HG02852 (cell line): ENCODE data around the gene NR5A1.

Experiments used
- ATAC-seq: cut with Tn5 transposase; IDR thresholded peaks from one replicate; pipeline ENCODE4 v1.9.1; 2021; ENCODE audit warnings: mild to moderate bottlenecking, moderate library complexity; ENCODE audit not compliant: unreplicated experiment

Gene NR5A1

GRCh38 chr9:124514874-124515273 is 7.7 kb upstream of the NR5A1 start:
- ATAC-seq, result no peak

DNA sequence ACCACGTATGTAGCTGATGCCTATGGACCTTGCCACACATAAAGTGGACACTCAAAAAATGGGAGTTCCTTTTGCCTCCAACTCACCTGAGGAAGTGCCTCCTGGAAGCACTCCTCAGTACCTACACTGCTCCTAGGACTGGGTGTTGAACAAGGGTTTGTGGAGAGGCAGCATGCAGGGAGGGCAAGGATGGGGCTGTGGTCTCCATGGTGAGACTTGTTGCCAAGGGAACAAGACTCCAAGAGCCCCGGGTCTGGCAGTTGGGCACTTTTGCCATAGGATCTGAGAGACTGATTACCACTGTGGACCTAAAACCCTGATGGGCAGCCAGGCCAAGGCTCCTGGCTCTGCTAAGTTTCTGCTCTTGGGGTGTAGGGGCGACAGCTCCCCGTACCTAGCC is 6.9 kb upstream of the NR5A1 start:
- no peak for ATAC-seq

- ATAC-seq, result no peak
Observed at GRCh38 chr9:124513376-124513994, 6.3 kb upstream of the NR5A1 start.

DNA sequence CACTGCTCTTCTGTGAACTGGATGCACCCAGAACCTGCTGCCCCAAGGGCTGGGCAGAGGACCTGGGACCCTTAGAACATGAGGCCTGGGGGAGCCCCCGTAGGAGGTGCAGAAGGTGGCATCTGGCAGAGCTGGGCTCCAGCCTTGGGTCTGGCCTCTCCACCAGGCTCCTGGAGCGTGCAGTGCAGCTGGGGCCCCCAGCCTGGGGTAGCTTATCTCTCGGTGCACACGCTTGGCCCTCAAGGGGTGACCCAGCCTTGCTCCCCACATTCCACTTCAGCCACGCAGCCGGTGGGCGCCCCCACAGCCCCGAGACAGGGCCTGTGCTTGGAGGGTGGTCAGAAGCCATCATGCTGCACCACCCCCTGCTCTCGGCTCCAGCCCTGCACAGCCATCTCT is 5.6 kb upstream of the NR5A1 start:
- ATAC-seq, result no peak

- no peak for ATAC-seq
Observed at GRCh38 chr9:124511891-124512805, 4.9 kb upstream of the NR5A1 start.

DNA sequence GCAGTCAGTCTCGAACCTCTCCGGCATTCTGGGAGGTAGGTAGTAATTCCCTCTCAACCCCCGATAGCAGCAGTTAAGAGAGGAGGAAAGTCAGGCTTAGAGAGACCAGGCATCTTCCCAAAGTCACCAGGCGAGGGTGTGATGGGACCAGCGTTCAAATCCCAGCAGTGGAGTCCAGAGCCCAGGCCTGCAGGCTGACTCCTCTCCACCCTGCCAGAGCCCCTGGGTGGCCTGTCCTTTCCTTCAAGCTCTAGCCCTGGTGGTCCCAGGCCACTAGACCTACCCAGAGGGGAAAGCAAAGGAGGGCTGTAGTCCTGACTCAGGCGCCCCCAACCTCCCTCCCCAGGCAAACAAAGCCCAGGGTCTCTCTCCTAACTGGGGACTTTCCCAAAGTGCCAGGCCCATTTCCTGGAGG is 4.2 kb upstream of the NR5A1 start:
- ATAC-seq, result no peak

DNA sequence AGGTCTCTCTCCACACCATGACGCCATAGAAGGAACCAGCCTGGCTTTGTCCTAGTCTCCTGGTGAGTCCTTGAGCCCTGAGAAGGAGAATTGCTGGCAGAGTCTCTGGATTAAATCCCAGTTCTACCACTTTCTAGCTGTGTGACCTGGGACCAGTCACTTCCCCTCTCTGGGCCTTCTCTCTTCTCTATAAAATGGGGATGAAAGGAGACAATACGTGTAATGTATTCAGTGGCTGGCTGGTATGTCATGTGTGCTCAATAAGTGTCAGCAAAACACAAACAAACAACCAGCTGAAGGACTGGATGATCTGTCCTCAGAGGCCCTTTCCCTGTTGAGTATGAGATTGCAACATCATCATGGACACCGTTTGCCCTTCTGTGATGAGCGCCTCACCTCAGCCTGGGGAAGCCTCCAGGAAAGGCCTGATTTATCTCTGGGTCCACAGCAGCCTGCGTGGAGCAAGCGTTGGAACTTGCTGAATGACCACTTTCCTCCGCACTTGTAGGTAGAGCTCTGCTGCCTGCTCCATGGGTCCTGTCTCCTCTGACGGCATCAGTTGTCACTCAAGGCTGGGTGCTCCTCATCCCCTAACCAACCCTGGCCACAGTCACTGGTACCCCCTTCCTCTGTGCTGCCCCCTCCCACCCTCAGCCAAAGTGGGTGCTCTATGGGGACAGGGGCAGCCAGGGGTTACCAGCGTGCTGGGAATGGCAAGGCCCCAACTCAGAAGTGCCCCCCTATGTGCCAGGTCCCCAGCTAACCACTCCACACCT is 3.6 kb upstream of the NR5A1 start:
- ATAC-seq, result no peak

DNA sequence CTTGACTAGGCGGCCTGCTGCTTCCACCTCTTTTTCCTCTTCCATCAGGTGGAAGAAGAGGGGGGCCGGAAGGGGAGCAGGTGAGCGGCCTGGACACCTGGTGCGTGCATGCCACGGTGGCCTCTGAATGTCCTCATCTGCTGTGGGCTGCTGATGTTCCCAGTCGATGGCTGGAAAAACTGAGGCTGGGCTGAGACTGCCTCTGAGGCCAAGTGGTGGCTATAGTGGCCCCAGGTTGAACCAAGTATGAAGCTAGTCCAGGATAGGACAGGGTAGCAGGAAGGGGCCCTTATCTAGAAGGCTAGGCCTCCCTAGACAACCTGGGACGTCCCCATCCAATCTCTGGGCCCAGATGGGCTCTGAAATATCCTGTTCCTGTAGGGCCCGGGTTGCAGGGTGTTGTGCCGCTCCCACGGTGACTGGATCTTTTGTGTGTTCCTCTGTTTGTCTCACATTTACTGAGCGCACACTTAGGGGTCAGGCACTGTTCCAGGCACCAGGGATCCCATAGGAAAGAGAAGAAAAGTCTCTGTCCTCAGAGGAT is 753 bp upstream of the NR5A1 start:
- no peak for ATAC-seq

DNA sequence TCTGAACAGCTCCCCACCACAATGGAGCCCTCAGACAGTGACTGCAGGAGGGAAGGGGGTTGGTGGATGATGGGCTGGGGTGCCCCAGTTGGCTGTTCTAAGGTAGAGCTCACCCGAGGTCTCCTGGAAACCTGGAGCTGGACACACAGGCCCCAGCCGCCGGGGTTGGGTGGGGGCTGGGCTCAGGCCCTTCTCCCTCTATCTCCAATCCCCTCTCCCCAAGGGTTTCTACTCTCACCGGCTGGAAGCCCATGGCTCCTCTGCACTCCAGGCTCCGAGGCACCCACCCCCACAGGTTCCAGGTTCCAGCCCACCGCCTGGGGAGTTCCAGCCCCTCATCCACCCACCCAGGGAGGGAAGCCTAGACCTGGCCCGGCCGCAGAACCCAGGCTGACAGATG is 766 bp downstream of the NR5A1 start:
- ATAC-seq, result no peak

DNA sequence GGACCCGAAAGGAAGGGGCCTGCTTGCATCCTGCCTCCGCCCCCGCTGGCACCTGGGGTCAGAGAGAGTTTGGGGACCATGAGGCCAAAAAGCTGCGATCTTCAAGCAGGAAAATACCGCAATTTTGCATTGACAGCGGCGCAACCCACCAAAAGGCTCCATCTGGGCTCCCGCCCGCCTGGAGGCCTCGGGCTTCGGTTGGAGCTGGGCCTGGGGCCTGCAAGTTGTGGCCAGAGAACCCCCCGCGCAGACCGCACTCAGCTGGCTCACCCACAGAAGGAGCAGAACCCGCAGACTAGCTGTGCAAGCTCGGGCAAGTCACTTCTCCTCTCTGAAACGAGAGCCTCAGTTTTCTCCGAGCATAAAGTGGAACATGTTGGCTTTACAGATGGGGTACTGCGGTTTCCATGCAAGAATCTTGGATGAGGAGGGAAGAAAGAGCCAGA is 1.3 kb downstream of the NR5A1 start:
- ATAC-seq, result no peak

- ATAC-seq, result no peak
Observed at GRCh38 chr9:124505006-124505900, 1.9 kb downstream of the NR5A1 start.

GRCh38 chr9:124504530-124505005 is 2.6 kb downstream of the NR5A1 start:
- ATAC-seq, result no peak

DNA sequence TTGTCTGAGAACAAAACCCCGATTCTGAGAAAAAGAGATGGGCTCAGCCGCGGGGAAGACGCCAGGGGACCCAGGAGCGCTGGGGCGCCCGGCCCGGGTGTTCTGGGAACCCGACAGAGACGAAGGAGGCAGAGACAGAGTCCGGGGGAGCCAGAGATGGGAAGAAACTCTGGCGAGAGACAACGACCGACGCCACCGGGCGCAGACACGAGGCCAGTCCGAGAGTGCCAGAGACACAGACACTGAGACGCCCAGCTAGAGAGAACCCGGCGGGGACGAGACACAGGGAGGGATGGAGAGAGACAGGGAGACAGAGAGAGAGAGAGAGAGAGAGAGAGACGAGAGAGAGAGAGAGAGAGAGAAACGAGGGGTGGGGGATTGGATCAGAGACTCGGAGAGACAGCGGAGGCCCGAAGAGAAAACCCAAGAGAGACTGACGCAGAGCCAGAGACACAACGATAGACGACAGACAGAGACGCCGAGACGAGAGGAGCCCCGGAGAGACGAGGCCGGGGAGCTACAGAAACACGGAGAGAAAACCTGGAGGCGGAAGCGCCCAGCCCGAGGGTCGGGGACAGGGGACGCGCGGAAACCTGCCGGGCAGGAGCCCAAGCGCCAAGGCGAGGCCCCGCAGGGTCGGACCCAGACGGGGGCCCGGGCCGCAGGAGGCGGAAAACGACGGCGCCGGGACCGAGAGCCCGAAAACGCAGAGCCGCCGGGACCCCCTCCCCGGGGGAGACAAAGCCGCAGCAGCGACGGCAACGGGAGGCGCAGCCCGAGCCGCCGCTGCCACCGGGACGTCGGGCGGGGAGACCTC is 3.3 kb downstream of the NR5A1 start:
- no peak for ATAC-seq

DNA sequence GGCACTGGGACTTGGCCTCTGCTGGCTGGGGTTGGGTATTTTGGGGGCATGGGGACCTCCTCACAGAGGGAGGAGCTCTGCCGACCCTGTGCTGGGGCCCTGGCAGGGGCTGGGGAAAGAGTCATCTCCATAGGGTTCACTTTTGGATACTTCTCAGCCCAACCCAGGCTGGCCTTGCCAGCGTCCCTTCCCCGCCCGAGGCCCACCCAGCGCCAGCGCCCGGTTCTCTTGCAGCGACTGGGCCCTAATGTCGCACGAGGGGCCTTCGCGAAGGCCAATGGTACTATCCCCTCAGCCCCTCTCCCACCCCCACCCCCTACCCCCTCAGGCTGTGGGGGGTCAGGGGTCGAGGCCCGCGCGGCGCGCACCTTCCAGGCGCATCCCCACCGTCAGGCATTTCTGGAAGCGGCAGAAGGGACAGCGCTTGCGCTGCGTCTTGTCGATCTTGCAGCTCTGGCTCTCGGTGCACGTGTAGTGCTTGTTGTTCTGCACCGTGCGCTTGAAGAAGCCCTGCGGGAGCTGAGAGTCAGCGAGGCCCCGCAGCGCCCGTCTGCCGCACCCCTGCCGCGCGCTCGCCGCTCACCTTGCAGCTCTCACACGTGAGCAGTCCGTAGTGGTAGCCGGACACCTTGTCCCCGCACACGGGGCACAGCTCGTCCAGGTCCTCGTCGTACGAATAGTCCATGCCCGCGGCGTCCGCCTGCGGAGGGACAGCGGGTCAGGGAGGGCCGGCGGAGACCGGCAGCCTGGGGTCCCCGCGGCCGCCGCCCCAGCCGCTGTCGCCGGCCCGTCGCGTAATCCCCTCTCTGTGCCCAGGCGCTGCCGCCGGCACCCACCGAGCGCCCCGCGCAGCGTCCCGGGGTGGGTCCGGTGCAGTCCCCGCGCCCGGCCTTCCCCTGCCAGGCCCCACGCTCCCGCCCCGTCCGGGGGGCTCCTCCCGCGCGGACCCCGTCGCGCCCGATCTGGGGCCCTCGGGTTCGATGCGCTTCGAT is 4.2 kb downstream of the NR5A1 start:
- ATAC-seq, result no peak

- ATAC-seq, result no peak
Observed at GRCh38 chr9:124501771-124502320, 5.4 kb downstream of the NR5A1 start.

DNA sequence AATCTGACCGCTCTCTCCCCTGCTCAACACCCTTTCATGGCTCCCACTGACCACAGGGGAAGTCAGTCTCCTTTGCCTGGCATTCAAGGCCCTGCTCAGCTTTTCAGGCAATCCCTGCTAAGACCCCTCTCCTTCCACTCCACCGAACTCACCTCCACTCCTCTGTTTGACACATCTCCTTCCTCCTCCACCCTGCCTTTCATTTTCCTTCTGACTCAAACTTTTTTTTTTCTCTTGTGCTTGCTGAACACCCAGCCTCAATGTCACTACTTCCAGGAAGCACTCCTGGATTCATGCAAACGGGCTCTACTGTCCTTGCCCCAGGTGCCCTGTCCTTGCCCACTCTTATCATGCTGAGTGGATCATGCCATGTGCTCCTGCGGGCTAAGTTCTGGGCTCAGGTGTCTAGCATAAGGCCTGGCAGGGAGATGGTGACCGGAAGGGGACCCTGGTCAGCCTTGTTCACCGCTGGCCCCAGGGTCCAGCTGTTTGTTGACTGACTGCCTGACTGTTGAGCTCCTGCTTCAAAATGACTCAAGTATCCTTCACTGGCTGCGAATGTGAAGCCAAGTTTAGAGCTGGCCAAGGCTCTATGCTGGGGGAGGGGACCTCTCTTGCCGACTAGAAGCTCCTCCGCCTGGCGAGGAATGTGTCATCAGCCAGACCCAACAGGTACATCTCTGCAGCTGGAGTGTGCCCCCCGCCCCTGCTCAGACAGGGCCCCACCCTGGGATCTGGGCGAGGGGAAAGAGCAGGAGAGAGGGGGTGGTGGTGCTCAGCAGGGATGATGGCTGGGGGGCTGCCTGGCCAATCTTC is 6.2 kb downstream of the NR5A1 start:
- ATAC-seq, result no peak
